ENCODE measurements around the gene RRP8.

Gene RRP8

GRCh38 chr11:6632116-6633073 lies 29.0 kb upstream of the RRP8 start:
- DNase-seq (ENCODE audit: low read depth), result no peak

- DNase-seq (ENCODE audit: low read depth), result no peak
Measured at GRCh38 chr11:6631361-6631890, 28.0 kb upstream of the RRP8 start.

GRCh38 chr11:6630632-6631291 lies 27.3 kb upstream of the RRP8 start:
- DNase-seq (ENCODE audit: low read depth), result no peak

GRCh38 chr11:6629892-6630631 lies 26.6 kb upstream of the RRP8 start:
- no peak for DNase-seq (ENCODE audit: low read depth)

- no peak for DNase-seq (ENCODE audit: low read depth)
Measured at GRCh38 chr11:6629573-6629891, 26.1 kb upstream of the RRP8 start.

GRCh38 chr11:6628526-6628925 lies 25.1 kb upstream of the RRP8 start:
- no peak for DNase-seq (ENCODE audit: low read depth)

GRCh38 chr11:6627762-6628241 lies 24.4 kb upstream of the RRP8 start:
- DNase-seq (ENCODE audit: low read depth), result no peak

- no peak for DNase-seq (ENCODE audit: low read depth)
Measured at GRCh38 chr11:6626971-6627761, 23.8 kb upstream of the RRP8 start.

- DNase-seq (ENCODE audit: low read depth), result no peak
Measured at GRCh38 chr11:6625832-6626420, 22.5 kb upstream of the RRP8 start.

GRCh38 chr11:6625156-6625831 lies 21.9 kb upstream of the RRP8 start:
- DNase-seq (ENCODE audit: low read depth), result no peak

- no peak for DNase-seq (ENCODE audit: low read depth)
Measured at GRCh38 chr11:6623391-6624363, 20.3 kb upstream of the RRP8 start.

GRCh38 chr11:6622261-6623171 lies 19.1 kb upstream of the RRP8 start:
- DNase-seq (ENCODE audit: low read depth), result no peak

GRCh38 chr11:6621711-6622211 lies 18.3 kb upstream of the RRP8 start:
- DNase-seq (ENCODE audit: low read depth), result no peak

- no peak for DNase-seq (ENCODE audit: low read depth)
Measured at GRCh38 chr11:6620636-6621035, 17.2 kb upstream of the RRP8 start.

- peak; percentile 94 for DNase-seq (ENCODE audit: low read depth)
Measured at GRCh38 chr11:6619004-6619745, 15.8 kb upstream of the RRP8 start, which contains the start of gene TPP1. TSS of gene TPP1 (minus strand) at chr11:6619422. CDS start at chr11:6619400, 22 bp downstream.

- peak; percentile 89 for DNase-seq (ENCODE audit: low read depth)
Measured at GRCh38 chr11:6618117-6619003, 14.9 kb upstream of the RRP8 start.

Measured in iris pigment epithelial cell (primary cell).